Measurements from ENCODE around the gene SLX1B. TPM values are rescaled to one million over a fixed set of nuclear protein-coding genes. Genes with fewer than 3 reads are reported as not detected.
"Not testable (repeated sequence)": the region's sequence is repeated elsewhere in the genome, so short reads cannot be mapped to it uniquely, and the experiment has no call there.

SLX1B gene
- total RNA-seq, 1 experiment from 2014 or later, result 54.9 TPM

DNA sequence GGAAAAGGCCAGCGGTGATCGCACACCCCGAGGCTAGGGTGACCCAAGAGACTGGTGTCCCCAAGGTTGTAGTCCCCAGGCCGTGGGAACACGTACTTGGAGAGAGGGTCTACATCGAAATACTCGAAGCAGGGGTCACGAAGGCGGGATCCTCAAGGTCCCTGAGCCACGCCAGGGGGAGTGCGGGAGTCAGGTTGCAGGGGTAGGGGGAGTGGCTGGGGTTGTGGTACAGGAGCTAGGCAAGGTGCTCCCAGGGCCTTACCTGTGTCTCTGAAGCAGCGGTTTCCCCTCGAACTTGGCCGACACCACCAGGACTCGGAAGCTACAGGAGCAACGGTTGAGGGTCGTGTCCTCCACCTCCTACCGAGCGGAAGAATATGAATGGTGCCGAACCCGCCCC, 579 bp upstream of the SLX1B start:
- H3K9ac ChIP-seq (ENCODE audit: low read length); DNase-seq (ENCODE audit: low read depth, low spot score); intact Hi-C loops (cut with micrococcal nuclease); H3K4me3 ChIP-seq (replicated peaks in 1 of 2; ENCODE audit: low read depth in 1 of 2, low read length in 2 of 2); BruUV-seq (replicated peaks); H3K9me2 ChIP-seq (ENCODE audit: insufficient read depth); H3K27ac ChIP-seq (ENCODE audit: low read depth, low read length); H3K27me3 ChIP-seq (ENCODE audit: insufficient read depth, low read length); H3K4me1 ChIP-seq (ENCODE audit: control insufficient read depth in 1 of 2, insufficient read depth in 2 of 2, low read length in 2 of 2); H3K4me2 ChIP-seq (ENCODE audit: low read length); H3K79me2 ChIP-seq (ENCODE audit: insufficient read depth, low read length); CTCF ChIA-PET; H2AFZ ChIP-seq (ENCODE audit: low read depth, low read length, poor library complexity, severe bottlenecking); H4K20me1 ChIP-seq (ENCODE audit: insufficient read depth); H3K36me3 ChIP-seq (ENCODE audit: control insufficient read depth in 1 of 2, insufficient read depth in 2 of 2, low read length in 2 of 2); RAD21 ChIA-PET (ENCODE audit: low non-redundant PET in 1 of 2, low total read pairs in 2 of 2, uncharacterized antibody in 2 of 2, unreplicated experiment in 2 of 2); H3K9me3 ChIP-seq (ENCODE audit: control insufficient read depth in 1 of 2, insufficient read depth in 1 of 2, low read depth in 1 of 2, low read length in 2 of 2); POLR2A ChIA-PET: not testable (repeated sequence)
- ATAC-seq, result peak; percentile 57

DNA sequence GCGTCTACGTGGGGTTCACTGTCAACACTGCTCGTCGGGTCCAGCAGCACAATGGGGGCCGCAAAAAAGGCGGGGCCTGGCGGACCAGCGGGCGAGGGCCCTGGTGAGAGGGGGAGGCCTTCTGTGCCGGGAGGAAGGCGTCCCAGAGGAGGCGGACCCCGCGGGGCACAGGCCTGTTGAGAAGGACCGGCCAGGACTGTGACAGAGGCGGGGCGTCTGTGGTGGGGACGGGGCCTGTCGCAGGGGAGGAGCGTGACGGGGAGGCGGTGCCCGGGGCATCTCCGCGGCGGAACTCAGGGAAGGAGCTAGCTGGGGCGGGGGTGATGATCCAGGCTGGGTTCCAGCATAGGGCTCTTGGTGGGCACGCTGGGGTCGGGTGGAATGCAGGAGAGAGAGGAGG, 495 bp downstream of the SLX1B start:
- H3K27me3 ChIP-seq (ENCODE audit: insufficient read depth, low read length); RAD21 ChIA-PET (ENCODE audit: low non-redundant PET in 1 of 2, low total read pairs in 2 of 2, uncharacterized antibody in 2 of 2, unreplicated experiment in 2 of 2); H3K27ac ChIP-seq (ENCODE audit: low read depth, low read length); H3K9me3 ChIP-seq (ENCODE audit: control insufficient read depth in 1 of 2, insufficient read depth in 1 of 2, low read depth in 1 of 2, low read length in 2 of 2); H3K9me2 ChIP-seq (ENCODE audit: insufficient read depth); H3K36me3 ChIP-seq (ENCODE audit: control insufficient read depth in 1 of 2, insufficient read depth in 2 of 2, low read length in 2 of 2); H3K9ac ChIP-seq (ENCODE audit: low read length); DNase-seq (ENCODE audit: low read depth, low spot score); BruUV-seq (replicated peaks); H4K20me1 ChIP-seq (ENCODE audit: insufficient read depth); CTCF ChIA-PET; POLR2A ChIA-PET; H3K79me2 ChIP-seq (ENCODE audit: insufficient read depth, low read length); H2AFZ ChIP-seq (ENCODE audit: low read depth, low read length, poor library complexity, severe bottlenecking); intact Hi-C loops (cut with micrococcal nuclease); H3K4me1 ChIP-seq (ENCODE audit: control insufficient read depth in 1 of 2, insufficient read depth in 2 of 2, low read length in 2 of 2); H3K4me3 ChIP-seq (replicated peaks in 1 of 2; ENCODE audit: low read depth in 1 of 2, low read length in 2 of 2); H3K4me2 ChIP-seq (ENCODE audit: low read length): not testable (repeated sequence)
- ATAC-seq, result peak; percentile 79

- H3K4me1 ChIP-seq (ENCODE audit: control insufficient read depth in 1 of 2, insufficient read depth in 2 of 2, low read length in 2 of 2); H3K36me3 ChIP-seq (ENCODE audit: control insufficient read depth in 1 of 2, insufficient read depth in 2 of 2, low read length in 2 of 2); H3K79me2 ChIP-seq (ENCODE audit: insufficient read depth, low read length); H3K9ac ChIP-seq (ENCODE audit: low read length); intact Hi-C loops (cut with micrococcal nuclease); H3K9me3 ChIP-seq (ENCODE audit: control insufficient read depth in 1 of 2, insufficient read depth in 1 of 2, low read depth in 1 of 2, low read length in 2 of 2); H3K9me2 ChIP-seq (ENCODE audit: insufficient read depth); H3K4me2 ChIP-seq (ENCODE audit: low read length); H2AFZ ChIP-seq (ENCODE audit: low read depth, low read length, poor library complexity, severe bottlenecking); H3K27ac ChIP-seq (ENCODE audit: low read depth, low read length); CTCF ChIA-PET; BruUV-seq (replicated peaks); H4K20me1 ChIP-seq (ENCODE audit: insufficient read depth); DNase-seq (ENCODE audit: low read depth, low spot score); RAD21 ChIA-PET (ENCODE audit: low non-redundant PET in 1 of 2, low total read pairs in 2 of 2, uncharacterized antibody in 2 of 2, unreplicated experiment in 2 of 2); H3K4me3 ChIP-seq (replicated peaks in 1 of 2; ENCODE audit: low read depth in 1 of 2, low read length in 2 of 2); ATAC-seq; H3K27me3 ChIP-seq (ENCODE audit: insufficient read depth, low read length); POLR2A ChIA-PET: not testable (repeated sequence)
These were observed 3.3 kb downstream of the SLX1B start for GRCh38 chr16:29457660-29458059.

GRCh38 chr16:29459706-29460646, 5.6 kb downstream of the SLX1B start, which contains the start of gene SULT1A4:
Gene SULT1A4 (plus strand): TSS chr16:29459913. CDS start chr16:29461386, 1,473 bp downstream.
- CTCF ChIA-PET; H3K36me3 ChIP-seq (ENCODE audit: control insufficient read depth in 1 of 2, insufficient read depth in 2 of 2, low read length in 2 of 2); H4K20me1 ChIP-seq (ENCODE audit: insufficient read depth); RAD21 ChIA-PET (ENCODE audit: low non-redundant PET in 1 of 2, low total read pairs in 2 of 2, uncharacterized antibody in 2 of 2, unreplicated experiment in 2 of 2); H3K4me2 ChIP-seq (ENCODE audit: low read length); H3K9ac ChIP-seq (ENCODE audit: low read length); POLR2A ChIA-PET; H3K79me2 ChIP-seq (ENCODE audit: insufficient read depth, low read length); H3K27ac ChIP-seq (ENCODE audit: low read depth, low read length); H2AFZ ChIP-seq (ENCODE audit: low read depth, low read length, poor library complexity, severe bottlenecking); intact Hi-C loops (cut with micrococcal nuclease); H3K4me1 ChIP-seq (ENCODE audit: control insufficient read depth in 1 of 2, insufficient read depth in 2 of 2, low read length in 2 of 2); DNase-seq (ENCODE audit: low read depth, low spot score); H3K27me3 ChIP-seq (ENCODE audit: insufficient read depth, low read length); H3K4me3 ChIP-seq (replicated peaks in 1 of 2; ENCODE audit: low read depth in 1 of 2, low read length in 2 of 2); H3K9me2 ChIP-seq (ENCODE audit: insufficient read depth); H3K9me3 ChIP-seq (ENCODE audit: control insufficient read depth in 1 of 2, insufficient read depth in 1 of 2, low read depth in 1 of 2, low read length in 2 of 2); BruUV-seq (replicated peaks): not testable (repeated sequence)
- peak; percentile 74 for ATAC-seq
